ENCODE data around the gene FBXL15. TPM values are rescaled to one million over a fixed set of nuclear protein-coding genes. Genes with fewer than 3 reads are reported as not detected.
A peak's percentile ranks its signal among the peaks of the same experiment; 100 is the strongest.

FBXL15 gene, protein sequence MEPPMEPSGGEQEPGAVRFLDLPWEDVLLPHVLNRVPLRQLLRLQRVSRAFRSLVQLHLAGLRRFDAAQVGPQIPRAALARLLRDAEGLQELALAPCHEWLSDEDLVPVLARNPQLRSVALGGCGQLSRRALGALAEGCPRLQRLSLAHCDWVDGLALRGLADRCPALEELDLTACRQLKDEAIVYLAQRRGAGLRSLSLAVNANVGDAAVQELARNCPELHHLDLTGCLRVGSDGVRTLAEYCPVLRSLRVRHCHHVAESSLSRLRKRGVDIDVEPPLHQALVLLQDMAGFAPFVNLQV
- total RNA-seq (2011; cell fraction: chromatin; rRNA removed; ENCODE audit: low replicate concordance): 2.1 and 10.9 TPM in 2 replicates
- 16.8 and 21.0 TPM in 2 replicates for total RNA-seq (2011; cell fraction: nucleolus; rRNA removed)
- 6.7 and 7.4 TPM in 2 replicates for total RNA-seq (2011; cell fraction: nucleoplasm; rRNA removed)
- total RNA-seq (2014; rRNA removed) (25.8 and 27.4 TPM in 2 replicates), total RNA-seq (2014; rRNA removed; fragmentation: Illumina TruSeq; extraction: Trizol) (0.80 and 1.2 TPM in 2 replicates), total RNA-seq (2015; rRNA removed; fragmentation: Illumina TruSeq; extraction: Trizol) (4.1 and 4.5 TPM in 2 replicates), total RNA-seq (2021) (19.5 and 25.4 TPM in 2 replicates), polyA plus RNA-seq (2011; rRNA removed) (3.5 and 5.6 TPM in 2 replicates), polyA plus RNA-seq (2014; fragmentation: Illumina TruSeq; extraction: Trizol) (1.4 and 3.1 TPM in 2 replicates), polyA plus RNA-seq (2014; fragmentation: Nextera tagmentation; extraction: Ambion mirVana) (under 1 TPM; 0.08 to 0.31 TPM), polyA plus RNA-seq (2014; rRNA removed) (24.0 and 25.9 TPM in 2 replicates), polyA minus RNA-seq (2011; rRNA and poly(A)+ RNA removed) (0.49 and 0.72 TPM in 2 replicates), Bru-seq, nascent RNA (percentile 70 among the genes with signal in this experiment), BruChase-seq, experiment 1, labeled RNA remaining after a 2-hour chase (percentile 63 among the genes with signal in this experiment), BruChase-seq, experiment 2, labeled RNA remaining after a 6-hour chase (percentile 61 among the genes with signal in this experiment)
- polyA plus RNA-seq (2011; cell fraction: cytosol; rRNA removed): 10.9 and 32.1 TPM in 2 replicates
- 29.9 and 52.2 TPM in 2 replicates for polyA plus RNA-seq (2011; cell fraction: nucleus; rRNA removed)
- polyA plus RNA-seq (2012): 9.6 and 16.4 TPM in 2 replicates
- 2.8 and 7.2 TPM in 2 replicates for polyA minus RNA-seq (2011; cell fraction: cytosol; rRNA and poly(A)+ RNA removed)
- 5.5 and 7.0 TPM in 2 replicates for polyA minus RNA-seq (2011; cell fraction: nucleus; rRNA and poly(A)+ RNA removed)
- long read RNA-seq, experiment 1, transcript FBXL15-201 (4 exons, 2,362 nt): major isoform, 5 of 85 reads
- long read RNA-seq, experiment 1, partial matches to known transcripts: 50 of 85 reads
- long read RNA-seq, experiment 1, other reads (novel, unspliced or antisense): 30 of 85 reads
- long read RNA-seq, experiment 2, transcript FBXL15-201 (4 exons, 2,362 nt): major isoform, 5 of 40 reads
- long read RNA-seq, experiment 2, partial matches to known transcripts: 28 of 40 reads
- long read RNA-seq, experiment 2, other reads (novel, unspliced or antisense): 7 of 40 reads
- long read RNA-seq, experiment 3, partial matches to known transcripts: 19 of 35 reads
- long read RNA-seq, experiment 3, other reads (novel, unspliced or antisense): 13 of 35 reads

GRCh38 chr10:102420714-102421506 is at the start of gene FBXL15:
TSS of gene FBXL15 (plus strand) at chr10:102420836. CDS start at chr10:102421130, 294 bp downstream.
- peaks cover 17% of the 10 kb centered on the region; the same call in 2 of the 3 replicates for H3K36me3 ChIP-seq (ENCODE audit: control insufficient read depth, insufficient read depth, low read length)
- TF ChIP-seq, protein P1, sequence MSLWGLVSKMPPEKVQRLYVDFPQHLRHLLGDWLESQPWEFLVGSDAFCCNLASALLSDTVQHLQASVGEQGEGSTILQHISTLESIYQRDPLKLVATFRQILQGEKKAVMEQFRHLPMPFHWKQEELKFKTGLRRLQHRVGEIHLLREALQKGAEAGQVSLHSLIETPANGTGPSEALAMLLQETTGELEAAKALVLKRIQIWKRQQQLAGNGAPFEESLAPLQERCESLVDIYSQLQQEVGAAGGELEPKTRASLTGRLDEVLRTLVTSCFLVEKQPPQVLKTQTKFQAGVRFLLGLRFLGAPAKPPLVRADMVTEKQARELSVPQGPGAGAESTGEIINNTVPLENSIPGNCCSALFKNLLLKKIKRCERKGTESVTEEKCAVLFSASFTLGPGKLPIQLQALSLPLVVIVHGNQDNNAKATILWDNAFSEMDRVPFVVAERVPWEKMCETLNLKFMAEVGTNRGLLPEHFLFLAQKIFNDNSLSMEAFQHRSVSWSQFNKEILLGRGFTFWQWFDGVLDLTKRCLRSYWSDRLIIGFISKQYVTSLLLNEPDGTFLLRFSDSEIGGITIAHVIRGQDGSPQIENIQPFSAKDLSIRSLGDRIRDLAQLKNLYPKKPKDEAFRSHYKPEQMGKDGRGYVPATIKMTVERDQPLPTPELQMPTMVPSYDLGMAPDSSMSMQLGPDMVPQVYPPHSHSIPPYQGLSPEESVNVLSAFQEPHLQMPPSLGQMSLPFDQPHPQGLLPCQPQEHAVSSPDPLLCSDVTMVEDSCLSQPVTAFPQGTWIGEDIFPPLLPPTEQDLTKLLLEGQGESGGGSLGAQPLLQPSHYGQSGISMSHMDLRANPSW (CRISPR knock-in tag; IDR thresholded peaks at IDR 0.05): no peak
- TF ChIP-seq, protein P2, sequence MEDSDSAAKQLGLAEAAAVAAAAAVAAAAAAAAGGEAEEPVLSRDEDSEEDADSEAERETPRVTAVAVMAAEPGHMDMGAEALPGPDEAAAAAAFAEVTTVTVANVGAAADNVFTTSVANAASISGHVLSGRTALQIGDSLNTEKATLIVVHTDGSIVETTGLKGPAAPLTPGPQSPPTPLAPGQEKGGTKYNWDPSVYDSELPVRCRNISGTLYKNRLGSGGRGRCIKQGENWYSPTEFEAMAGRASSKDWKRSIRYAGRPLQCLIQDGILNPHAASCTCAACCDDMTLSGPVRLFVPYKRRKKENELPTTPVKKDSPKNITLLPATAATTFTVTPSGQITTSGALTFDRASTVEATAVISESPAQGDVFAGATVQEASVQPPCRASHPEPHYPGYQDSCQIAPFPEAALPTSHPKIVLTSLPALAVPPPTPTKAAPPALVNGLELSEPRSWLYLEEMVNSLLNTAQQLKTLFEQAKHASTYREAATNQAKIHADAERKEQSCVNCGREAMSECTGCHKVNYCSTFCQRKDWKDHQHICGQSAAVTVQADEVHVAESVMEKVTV (CRISPR knock-in tag; IDR thresholded peaks at IDR 0.05): no peak
- TF ChIP-seq SIX5 (IDR thresholded peaks at IDR 0.05; ENCODE audit: borderline replicate concordance in 1 of 2, insufficient read depth in 1 of 2, low read depth in 1 of 2, low read length in 2 of 2) (peak in 1 of 2 experiments; percentile 23; a peak in 2 of 4 replicates), JUNB (CRISPR knock-in tag; conservative IDR thresholded peaks at IDR 0.05) (no peak), TGIF2 (CRISPR knock-in tag; IDR thresholded peaks at IDR 0.05) (no peak), ZNF274 (IDR thresholded peaks at IDR 0.05; ENCODE audit: borderline replicate concordance, low read depth, low read length) (no peak), ELF4 (CRISPR knock-in tag; IDR thresholded peaks at IDR 0.05) (no peak), HEY1 (CRISPR knock-in tag; IDR thresholded peaks at IDR 0.05; ENCODE audit: borderline replicate concordance) (no peak)

More at GRCh38 chr10:102420714-102421506, at the start of gene FBXL15:
- WGBS (ENCODE audit: insufficient coverage, low coverage, missing lambda C conversion rate): 0% methylated on average over 49 of the region's 66 CpGs
- BruUV-seq (replicated peaks): no TSS peak
- ChIA-PET POLR2A (interaction anchor here (0.6 to 5.3 kb wide), 14 partner anchors 10 to 925 kb away, joined by 3 to 34 read pairs (median 4); partner anchors contain the start of genes C10orf95, CUEDC2, GBF1 and PITX3), CTCF (ENCODE audit: low intra/inter-chr PET ratio) (no interaction called here)
- peaks cover 25% of the 10 kb centered on the region for H3K79me2 ChIP-seq (ENCODE audit: control insufficient read depth, insufficient read depth, low read length)
- peaks cover 12 to 59% of the 10 kb centered on the region in 2 experiments; a peak in 4 of 5 replicates for H3K4me1 ChIP-seq (replicated peaks in 1 of 2; ENCODE audit: control insufficient read depth in 2 of 2, insufficient read depth in 2 of 2, low read length in 2 of 2)
- peak within 1 kb of the TSS; percentile 87 for H2AFZ ChIP-seq (ENCODE audit: low read depth, low read length)
- H3K4me3 ChIP-seq: peak within 1 kb of the TSS; percentile 93
- H3K27me3 ChIP-seq (ENCODE audit: control insufficient read depth in 2 of 2, insufficient read depth in 2 of 2, low read length in 2 of 2): no peaks in the 10 kb centered on the region
- intact Hi-C loops (cut with micrococcal nuclease): loop anchor here (1.0 to 5.0 kb wide), 2 partner anchors 26 to 41 kb away; partner anchors contain the start of gene NFKB2
- peak within 1 kb of the TSS; percentile 74 for H3K4me2 ChIP-seq (ENCODE audit: insufficient read depth, low read length)
- ATAC-seq: peak; percentile 72
- no peaks in the 10 kb centered on the region for H3K9me3 ChIP-seq (replicated peaks; ENCODE audit: control insufficient read depth, insufficient read depth, low read depth, low read length)
- H3K9me1 ChIP-seq (ENCODE audit: control insufficient read depth, insufficient read depth, low read length): no peaks in the 10 kb centered on the region
- DNase-seq (ENCODE audit: extremely low read depth in 1 of 4, low spot score in 3 of 4): peak; percentile 76 to 96 (median 84)
- H4K20me1 ChIP-seq (replicated peaks; ENCODE audit: control insufficient read depth, insufficient read depth, low read length): no peaks in the 10 kb centered on the region
- H3K27ac ChIP-seq (ENCODE audit: extremely low read depth, low read depth, low read length): peak within 1 kb of the TSS; percentile 80
- peak within 1 kb of the TSS; percentile 65 to 96 for H3K9ac ChIP-seq (ENCODE audit: insufficient read depth in 1 of 2, low read depth in 2 of 2, low read length in 2 of 2)
- peak; percentile 97 for FAIRE-seq
- in situ Hi-C loops (cut with MboI): no loop called here
